GM18498 (cell line): ENCODE data around the gene NAA60.

ENCODE experiments used
- ATAC-seq: cut with Tn5 transposase; IDR thresholded peaks from one replicate; pipeline ENCODE4 v1.9.1; 2021; ENCODE audit warnings: mild to moderate bottlenecking, moderate library complexity; ENCODE audit not compliant: unreplicated experiment

The NAA60 gene

DNA sequence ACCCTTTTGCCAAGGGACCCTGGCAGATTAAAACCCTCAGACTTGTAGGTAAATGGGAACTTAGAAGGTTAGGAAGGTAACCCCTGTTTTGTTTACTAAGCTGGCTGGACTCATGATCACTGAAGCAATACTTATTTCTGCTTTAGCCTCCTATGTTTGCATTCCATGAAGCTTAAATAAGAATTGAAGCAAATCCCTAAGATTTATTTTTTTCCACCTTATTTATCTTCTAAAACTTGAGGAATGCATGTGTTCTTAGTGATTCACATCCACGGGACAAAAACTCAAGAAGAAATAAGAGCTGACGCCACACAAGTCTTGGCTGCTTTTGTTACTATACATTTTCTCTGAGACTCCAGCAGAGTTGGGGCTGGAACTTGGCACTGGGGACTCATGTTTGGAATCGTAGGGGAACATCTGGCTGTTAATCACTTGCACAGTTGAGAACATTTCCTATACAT lies 92.8 kb downstream of the NAA60 start:
- ATAC-seq, result no peak
